HepG2 (cell line): ENCODE measurements around the gene POLR1C. TPM values are rescaled to one million over a fixed set of nuclear protein-coding genes. Genes with fewer than 3 reads are reported as not detected.

Source experiments
- GABPB1 ChIP-seq: IDR thresholded peaks from 2 replicates; pipeline ENCODE4 v1.6.1; 2016; ENCODE audit warnings: mild to moderate bottlenecking, missing genetic modification reagents, moderate library complexity, missing compliant biosample characterization
- MAF1 ChIP-seq: sonication (generic); formaldehyde crosslinking; IDR thresholded peaks from 2 replicates; pipeline ENCODE4 v1.5.0; 2020; ENCODE audit warnings: missing genetic modification reagents, borderline replicate concordance
- MTERF4 ChIP-seq: sonication (generic); formaldehyde crosslinking; IDR thresholded peaks from 2 replicates; pipeline ENCODE4 v1.8.0; 2023; ENCODE audit warnings: mild to moderate bottlenecking, missing genetic modification reagents
- MYNN ChIP-seq: sonication (generic); formaldehyde crosslinking; IDR thresholded peaks from 2 replicates; pipeline ENCODE4 v1.4.0; 2020; ENCODE audit warnings: mild to moderate bottlenecking, low read depth, missing genetic modification reagents
- NKX3-1 ChIP-seq: sonication (generic); formaldehyde crosslinking; IDR thresholded peaks from 2 replicates; pipeline ENCODE4 v1.5.0; 2020; ENCODE audit warnings: missing genetic modification reagents
- NR1H2 ChIP-seq: sonication (generic); formaldehyde crosslinking; IDR thresholded peaks from 2 replicates; pipeline ENCODE4 v1.8.1; 2022; ENCODE audit warnings: low read depth, missing genetic modification reagents, borderline replicate concordance
- ZBTB49 ChIP-seq: sonication (generic); formaldehyde crosslinking; IDR thresholded peaks from 2 replicates; pipeline ENCODE4 v1.4.0; 2020; ENCODE audit warnings: missing genetic modification reagents, borderline replicate concordance
- ZNF235 ChIP-seq: sonication (generic); formaldehyde crosslinking; IDR thresholded peaks from 2 replicates; pipeline ENCODE4 v1.8.1; 2023; ENCODE audit warnings: mild to moderate bottlenecking, missing genetic modification reagents, borderline replicate concordance
- ZNF468 ChIP-seq: sonication (generic); formaldehyde crosslinking; IDR thresholded peaks from 2 replicates; pipeline ENCODE4 v1.8.0; 2022; ENCODE audit warnings: mild to moderate bottlenecking, moderate library complexity, missing genetic modification reagents
- ZNF503 ChIP-seq: sonication (generic); formaldehyde crosslinking; IDR thresholded peaks from 2 replicates; pipeline ENCODE4 v1.4.0; 2020; ENCODE audit warnings: missing genetic modification reagents
- ZNF513 ChIP-seq: sonication (generic); formaldehyde crosslinking; conservative IDR thresholded peaks from 2 replicates; pipeline ENCODE4 v1.5.0; 2020; ENCODE audit warnings: missing genetic modification reagents
- ZNF563 ChIP-seq: sonication (generic); formaldehyde crosslinking; IDR thresholded peaks from 2 replicates; pipeline ENCODE4 v1.8.0; 2022; ENCODE audit warnings: mild to moderate bottlenecking, moderate library complexity, missing genetic modification reagents
- ZNF670 ChIP-seq: sonication (generic); formaldehyde crosslinking; IDR thresholded peaks from 2 replicates; pipeline ENCODE4 v1.8.0; 2022; ENCODE audit warnings: mild to moderate bottlenecking, missing genetic modification reagents, borderline replicate concordance
- ZNF703 ChIP-seq: sonication (generic); formaldehyde crosslinking; IDR thresholded peaks from 2 replicates; pipeline ENCODE4 v1.5.1; 2020; ENCODE audit warnings: missing genetic modification reagents, mild to moderate bottlenecking, moderate library complexity, borderline replicate concordance
- ZNF713 ChIP-seq: sonication (generic); formaldehyde crosslinking; IDR thresholded peaks from 2 replicates; pipeline ENCODE4 v1.4.0; 2020; ENCODE audit warnings: mild to moderate bottlenecking, missing genetic modification reagents
- ZNF777 ChIP-seq: sonication (generic); formaldehyde crosslinking; IDR thresholded peaks from 2 replicates; pipeline ENCODE4 v1.4.0; 2020; ENCODE audit warnings: missing genetic modification reagents
- ZNF790 ChIP-seq: sonication (generic); formaldehyde crosslinking; IDR thresholded peaks from 2 replicates; pipeline ENCODE4 v1.8.0; 2022; ENCODE audit warnings: missing genetic modification reagents, mild to moderate bottlenecking, borderline replicate concordance
- polyA plus RNA-seq, 8 experiments: library from polyadenylated mRNA; depleted of rRNA in 3 of 8; stranded (reverse) in 7 of 8; unstranded in 1 of 8; fragments of >200 nt; fragmentation: Illumina TruSeq in 4 of 8; extraction: Trizol in 4 of 8; gene quantifications; 2 replicates each; pipeline versions ENCODE4 v1.2.1 to v1.2.3, GENCODE V29; 2011 to 2016; ENCODE audit warnings: low read depth in 4 of 8, missing spikeins in 1 of 8, mixed read lengths in 1 of 8; ENCODE audit not compliant: insufficient read depth in 1 of 8
- total RNA-seq, 5 experiments: library from RNA; depleted of rRNA; stranded (reverse); fragments of >200 nt; fragmentation: Illumina TruSeq; extraction: Trizol; gene quantifications; 2 replicates each; pipeline ENCODE4 v1.2.3, GENCODE V29; 2016; ENCODE audit warnings: low read depth in 1 of 5
- TF ChIP-seq, protein P1 (sequence below): sonication (generic); formaldehyde crosslinking; conservative IDR thresholded peaks from 2 replicates; pipeline ENCODE4 v1.4.0; 2020; ENCODE audit warnings: mild to moderate bottlenecking, missing genetic modification reagents, moderate library complexity

The POLR1C gene
- total and polyA plus RNA-seq, 2 of the 13 experiments (the other 11 are each of a cell fraction or from before 2014, with no cell fraction given): 62.6 to 72.2 TPM

- TF ChIP-seq, protein P1, sequence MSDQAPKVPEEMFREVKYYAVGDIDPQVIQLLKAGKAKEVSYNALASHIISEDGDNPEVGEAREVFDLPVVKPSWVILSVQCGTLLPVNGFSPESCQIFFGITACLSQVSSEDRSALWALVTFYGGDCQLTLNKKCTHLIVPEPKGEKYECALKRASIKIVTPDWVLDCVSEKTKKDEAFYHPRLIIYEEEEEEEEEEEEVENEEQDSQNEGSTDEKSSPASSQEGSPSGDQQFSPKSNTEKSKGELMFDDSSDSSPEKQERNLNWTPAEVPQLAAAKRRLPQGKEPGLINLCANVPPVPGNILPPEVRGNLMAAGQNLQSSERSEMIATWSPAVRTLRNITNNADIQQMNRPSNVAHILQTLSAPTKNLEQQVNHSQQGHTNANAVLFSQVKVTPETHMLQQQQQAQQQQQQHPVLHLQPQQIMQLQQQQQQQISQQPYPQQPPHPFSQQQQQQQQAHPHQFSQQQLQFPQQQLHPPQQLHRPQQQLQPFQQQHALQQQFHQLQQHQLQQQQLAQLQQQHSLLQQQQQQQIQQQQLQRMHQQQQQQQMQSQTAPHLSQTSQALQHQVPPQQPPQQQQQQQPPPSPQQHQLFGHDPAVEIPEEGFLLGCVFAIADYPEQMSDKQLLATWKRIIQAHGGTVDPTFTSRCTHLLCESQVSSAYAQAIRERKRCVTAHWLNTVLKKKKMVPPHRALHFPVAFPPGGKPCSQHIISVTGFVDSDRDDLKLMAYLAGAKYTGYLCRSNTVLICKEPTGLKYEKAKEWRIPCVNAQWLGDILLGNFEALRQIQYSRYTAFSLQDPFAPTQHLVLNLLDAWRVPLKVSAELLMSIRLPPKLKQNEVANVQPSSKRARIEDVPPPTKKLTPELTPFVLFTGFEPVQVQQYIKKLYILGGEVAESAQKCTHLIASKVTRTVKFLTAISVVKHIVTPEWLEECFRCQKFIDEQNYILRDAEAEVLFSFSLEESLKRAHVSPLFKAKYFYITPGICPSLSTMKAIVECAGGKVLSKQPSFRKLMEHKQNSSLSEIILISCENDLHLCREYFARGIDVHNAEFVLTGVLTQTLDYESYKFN (CRISPR knock-in tag): peak; percentile 65
- TF ChIP-seq ZNF513 (no peak), MYNN (CRISPR knock-in tag) (no peak), ZNF468 (CRISPR knock-in tag) (no peak), ZBTB49 (CRISPR knock-in tag) (no peak), MTERF4 (peak; percentile 44; the same call in 1 of the 2 replicates), ZNF670 (CRISPR knock-in tag) (no peak), ZNF703 (no peak), MAF1 (CRISPR knock-in tag) (no peak), ZNF790 (CRISPR knock-in tag) (no peak), NKX3-1 (CRISPR knock-in tag) (0 out of 2 replicates have a peak, but pooled peaks have one; percentile 66), ZNF777 (CRISPR knock-in tag) (no peak), GABPB1 (peak; percentile 75), ZNF713 (CRISPR knock-in tag) (no peak), NR1H2 (0 out of 2 replicates have a peak, but pooled peaks have one; percentile 30), ZNF235 (CRISPR knock-in tag) (no peak), ZNF503 (CRISPR knock-in tag) (peak; percentile 40; the same call in 1 of the 2 replicates), ZNF563 (CRISPR knock-in tag) (no peak)
Observed at GRCh38 chr6:43477235-43478007, 39.5 kb upstream of the POLR1C start, which contains the start of gene TJAP1 (continued).
